Panc1 (cell line): ENCODE results near the gene GSTO2. TPM values are rescaled to one million over a fixed set of nuclear protein-coding genes. Genes with fewer than 3 reads are reported as not detected.

Source experiments
- ATAC-seq: fragments of 200-7000 bp; cut with Tn5 transposase; 2 replicates; pipeline ENCODE4 v1.9.1; 2020; ENCODE audit warnings: mild to moderate bottlenecking, moderate library complexity
- BruUV-seq: library from RNA; stranded (reverse); fragments of 400-500 nt; replicated peaks from 2 replicates; lab custom pipeline; 2021; lab: Mats Ljungman, UMichigan
- CTCF ChIA-PET: fragments of 300-600 bp; sonication (Branson Sonifier 250); formaldehyde crosslinking; loops from one replicate; lab custom pipeline; 2022; ENCODE audit warnings: antibody characterized with exemption; lab: Charles Lee
- POLR2A ChIA-PET: fragments of 300-600 bp; sonication (Branson Sonifier 250); formaldehyde crosslinking; loops from one replicate; lab custom pipeline; 2022; ENCODE audit warnings: antibody characterized with exemption; lab: Charles Lee
- DNase-seq: peaks from one replicate; pipeline ENCODE4 v3.0.0-alpha.2; 2010; ENCODE audit warnings: low read depth, low spot score
- H3K27ac ChIP-seq: 2 replicates; pipeline ENCODE4 v1.5.1; 2011; ENCODE audit warnings: mild to moderate bottlenecking, low read length, inconsistent platforms
- H3K27me3 ChIP-seq: fragments of 200-500 bp; sonication (Bioruptor generic); 2 replicates; pipeline ENCODE4 v1.6.0; 2014; ENCODE audit warnings: low read length, inconsistent platforms; ENCODE audit not compliant: control insufficient read depth, insufficient read depth
- H3K36me3 ChIP-seq: fragments of 200-500 bp; sonication (Bioruptor generic); 2 replicates; pipeline ENCODE4 v1.5.1; 2014; ENCODE audit warnings: inconsistent platforms, mild to moderate bottlenecking, low read length, moderate library complexity; ENCODE audit not compliant: control insufficient read depth, insufficient read depth
- H3K4me1 ChIP-seq: 2 replicates; pipeline ENCODE4 v1.5.1; 2011; ENCODE audit warnings: inconsistent platforms, mild to moderate bottlenecking, low read length, moderate library complexity; ENCODE audit not compliant: control insufficient read depth, insufficient read depth
- H3K4me3 ChIP-seq, 2 experiments: 2 replicates each; pipeline ENCODE4 v1.5.1; 2011 to 2012; ENCODE audit warnings: low read depth in 2 of 2, low read length in 2 of 2, mild to moderate bottlenecking in 2 of 2, inconsistent platforms in 1 of 2, moderate library complexity in 1 of 2
- H3K9me3 ChIP-seq: fragments of 200-500 bp; sonication (Bioruptor generic); 2 replicates; pipeline ENCODE4 v1.5.1; 2014; ENCODE audit warnings: low read depth, mild to moderate bottlenecking, inconsistent platforms, low read length, moderate library complexity; ENCODE audit not compliant: control insufficient read depth, insufficient read depth
- CTCF ChIP-seq: fragments of 450-650 bp; IDR thresholded peaks from 2 replicates; pipeline ENCODE4 v1.5.1; 2017; ENCODE audit warnings: mild to moderate bottlenecking
- POLR2AphosphoS5 ChIP-seq: IDR thresholded peaks from 2 replicates; pipeline ENCODE4 v1.6.1; 2012; ENCODE audit warnings: mild to moderate bottlenecking, low read depth, low read length, moderate library complexity
- REST ChIP-seq, 2 experiments: IDR thresholded peaks; 2 replicates each; pipeline ENCODE4 v1.6.1; 2011 to 2012; ENCODE audit warnings: low read depth in 2 of 2, control low read depth in 1 of 2, low read length in 1 of 2, mild to moderate bottlenecking in 1 of 2, moderate library complexity in 1 of 2; ENCODE audit not compliant: insufficient read depth in 1 of 2
- SIN3A ChIP-seq: IDR thresholded peaks from 2 replicates; pipeline ENCODE4 v1.6.1; 2012; ENCODE audit warnings: low read depth, mild to moderate bottlenecking, low read length, moderate library complexity, borderline replicate concordance; ENCODE audit not compliant: insufficient read depth
- TCF7L2 ChIP-seq: IDR thresholded peaks from 2 replicates; pipeline ENCODE4 v1.6.1; 2011; ENCODE audit warnings: mild to moderate bottlenecking, low read depth, low read length, inconsistent platforms
- in situ Hi-C: cut with HindIII; loops from 2 replicates; pipeline ENCODE4 v1.10.0; 2016; ENCODE audit warnings: low sequenced_read_pairs, low pct_unique_long_range_greater_than_20kb
- intact Hi-C: fragments of 100-400 bp; cut with micrococcal nuclease; formaldehyde crosslinking; loops from one replicate; pipeline ENCODE4 v1.10.0; 2022; ENCODE audit not compliant: unreplicated experiment
- total RNA-seq: library from RNA; stranded (reverse); gene quantifications from one replicate; pipeline ENCODE4 v1.2.1, GENCODE V29; 2021; ENCODE audit not compliant: unreplicated experiment

GSTO2 gene
- total RNA-seq, 1 experiment from 2014 or later: 28.5 TPM

GRCh38 chr10:104334965-104335650 is 66.1 kb downstream of the GSTO2 start:
- ATAC-seq (no peak), DNase-seq (no peak)
- TF ChIP-seq REST (IDR thresholded peaks at IDR 0.05; ENCODE audit: insufficient read depth in 1 of 2, low read depth in 2 of 2, low read length in 1 of 2): no peak
- no peak for TF ChIP-seq POLR2AphosphoS5
- no peak for TF ChIP-seq CTCF
- TF ChIP-seq TCF7L2: no peak
- no peak for TF ChIP-seq SIN3A
- H3K27me3 ChIP-seq: no peaks in the 10 kb centered on the region
- peaks cover 4% of the 10 kb centered on the region; the same call in 1 of the 2 replicates for H3K36me3 ChIP-seq
- in situ Hi-C loops: no loop called here
- no peaks in the 10 kb centered on the region for H3K9me3 ChIP-seq
- POLR2A ChIA-PET: interaction anchor here (0.6 kb wide), 2 partner anchors 21 to 574 kb away, joined by 3 to 5 read pairs; no protein-coding TSS in a partner anchor
- H3K27ac ChIP-seq: peak overlapping the region; percentile 98
- peaks cover 70% of the 10 kb centered on the region for H3K4me1 ChIP-seq
- intact Hi-C loops: no loop called here
- H3K4me3 ChIP-seq: peak overlapping the region; percentile 83 to 86
- no TSS peak for BruUV-seq
- CTCF ChIA-PET: no interaction called here

GRCh38 chr10:104336821-104337467 is 68.0 kb downstream of the GSTO2 start:
- ChIA-PET POLR2A (no interaction called here), CTCF (interaction anchor here (0.6 to 0.9 kb wide), 2 partner anchors 13 to 108 kb away, joined by 3 to 4 read pairs; no protein-coding TSS in a partner anchor)
- peaks cover 4% of the 10 kb centered on the region; the same call in 1 of the 2 replicates for H3K36me3 ChIP-seq
- TF ChIP-seq POLR2AphosphoS5: no peak; the same call in 1 of the 2 replicates
- no peak for TF ChIP-seq CTCF
- no peak for TF ChIP-seq TCF7L2
- no peak for TF ChIP-seq REST (IDR thresholded peaks at IDR 0.05; ENCODE audit: insufficient read depth in 1 of 2, low read depth in 2 of 2, low read length in 1 of 2)
- peaks cover 64% of the 10 kb centered on the region for H3K4me1 ChIP-seq
- H3K4me3 ChIP-seq: peak overlapping the region; percentile 83 to 86
- H3K27ac ChIP-seq: peak overlapping the region; percentile 99
- in situ Hi-C loops (no loop called here), intact Hi-C loops (no loop called here)
- DNase-seq (no peak), ATAC-seq (no peak)
- H3K9me3 ChIP-seq: no peaks in the 10 kb centered on the region
- BruUV-seq: TSS peak; percentile 84
- no peaks in the 10 kb centered on the region for H3K27me3 ChIP-seq
